HL-60/S4 treated with retinoic acid at 250 ng/mL for 4 days and 3 days (cell line): ENCODE data around the gene TMEM222.

Experiments used
- in situ Hi-C: fragments of 300-500 bp; cut with MboI; formaldehyde crosslinking; loops from 2 replicates; pipeline ENCODE4 v1.7.0; 2022; ENCODE audit warnings: low sequenced_read_pairs

Gene TMEM222

GRCh38 chr1:27338751-27339150, 16.8 kb downstream of the TMEM222 start:
- in situ Hi-C loops, result no loop called here

- in situ Hi-C loops, result no loop called here
Observed at GRCh38 chr1:27339213-27339612, 17.2 kb downstream of the TMEM222 start.

DNA sequence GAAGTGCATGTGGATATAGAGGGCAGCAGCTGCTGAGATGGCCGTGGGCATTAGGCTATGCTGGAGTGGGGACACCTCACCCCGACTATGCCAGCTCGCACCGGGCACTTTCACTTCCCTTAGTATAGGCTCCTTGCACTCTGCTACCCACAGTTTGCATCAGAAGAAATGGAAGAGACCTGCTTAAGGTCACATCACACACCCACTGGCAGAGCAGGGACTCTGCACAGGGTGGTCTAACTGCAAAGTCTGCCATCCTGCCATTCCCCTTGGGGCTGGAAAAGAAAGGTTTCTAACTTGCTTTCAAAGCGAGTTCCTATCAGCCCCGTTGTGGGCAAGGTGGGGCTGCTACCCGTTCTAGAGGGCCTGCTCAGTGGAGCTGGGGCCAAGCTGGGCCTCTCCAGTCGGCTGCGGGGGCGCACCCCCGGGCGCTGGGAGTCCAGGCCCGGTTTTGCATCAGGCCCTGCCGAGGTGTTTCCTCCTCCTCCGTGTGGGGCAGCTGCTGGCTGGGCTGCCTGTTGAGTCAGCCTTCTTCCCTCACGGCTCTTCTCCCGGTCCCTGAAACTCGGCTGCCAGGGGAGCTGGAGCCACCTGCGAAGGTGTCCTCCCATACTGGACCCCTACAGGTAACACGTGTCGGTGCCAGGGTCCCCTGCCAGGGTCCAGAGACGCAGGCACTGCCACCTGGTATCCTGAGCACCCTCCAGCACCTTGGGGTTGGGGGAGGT, 19.7 kb downstream of the TMEM222 start, which contains the start of gene SYTL1:
Gene SYTL1 (plus strand): TSS at position 498 of the 728 bp plus-strand sequence. CDS start 3,313 bp downstream, outside the sequence.
- in situ Hi-C loops, result no loop called here

- in situ Hi-C loops, result no loop called here
Observed at GRCh38 chr1:27342391-27342777, 20.4 kb downstream of the TMEM222 start.

GRCh38 chr1:27342778-27343638, 21.0 kb downstream of the TMEM222 start:
- in situ Hi-C loops, result no loop called here

GRCh38 chr1:27343639-27344025, 21.7 kb downstream of the TMEM222 start:
- in situ Hi-C loops, result no loop called here

DNA sequence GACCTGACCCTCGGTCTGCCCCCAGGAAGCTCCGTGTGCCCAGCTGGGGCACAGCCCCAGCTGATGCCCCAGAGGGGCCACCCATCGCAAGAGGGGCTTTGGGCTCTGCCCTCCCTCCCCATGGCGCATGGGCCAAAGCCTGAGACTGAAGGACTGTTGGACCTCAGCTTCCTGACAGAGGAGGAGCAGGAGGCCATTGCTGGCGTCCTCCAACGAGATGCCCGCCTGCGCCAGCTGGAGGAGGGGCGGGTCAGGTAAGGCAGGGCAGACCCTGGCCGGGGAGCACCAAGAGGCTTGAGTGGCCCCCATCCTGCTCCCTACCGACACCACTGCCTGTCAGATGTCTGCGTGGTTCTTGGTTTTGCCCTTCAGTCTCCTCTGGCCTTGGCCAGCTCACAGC, 23.3 kb downstream of the TMEM222 start:
- in situ Hi-C loops, result no loop called here

GRCh38 chr1:27346357-27346756, 24.4 kb downstream of the TMEM222 start:
- in situ Hi-C loops, result no loop called here

DNA sequence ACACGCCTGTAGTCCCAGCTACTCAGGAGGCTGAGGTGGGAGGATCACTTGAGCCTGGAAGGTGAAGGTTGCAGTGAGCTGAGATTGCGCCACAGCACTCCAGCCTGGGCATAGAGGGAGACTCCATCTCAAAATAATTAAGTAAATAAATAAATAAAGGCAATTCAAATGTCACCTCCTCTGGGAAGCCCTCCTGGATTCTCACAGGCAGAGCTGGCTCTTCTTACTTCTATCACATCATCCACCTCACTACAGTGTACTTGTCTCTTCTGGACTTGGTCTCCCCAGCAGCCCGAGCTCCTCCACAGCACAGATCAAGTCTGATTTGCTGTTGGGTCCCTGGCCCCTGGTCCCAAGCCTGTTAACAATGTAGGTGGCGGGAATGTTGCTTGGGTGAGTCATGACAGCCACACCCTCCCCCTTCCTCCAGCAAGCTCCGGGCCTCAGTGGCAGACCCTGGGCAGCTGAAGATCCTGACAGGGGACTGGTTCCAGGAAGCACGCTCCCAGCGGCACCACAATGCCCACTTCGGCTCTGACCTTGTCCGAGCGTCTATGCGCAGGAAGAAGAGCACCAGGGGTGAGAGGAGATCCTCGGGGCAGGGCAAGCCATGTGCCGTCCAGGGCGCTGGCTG, 25.1 kb downstream of the TMEM222 start:
- in situ Hi-C loops, result no loop called here

- in situ Hi-C loops, result no loop called here
Observed at GRCh38 chr1:27348861-27349783, 27.2 kb downstream of the TMEM222 start.

DNA sequence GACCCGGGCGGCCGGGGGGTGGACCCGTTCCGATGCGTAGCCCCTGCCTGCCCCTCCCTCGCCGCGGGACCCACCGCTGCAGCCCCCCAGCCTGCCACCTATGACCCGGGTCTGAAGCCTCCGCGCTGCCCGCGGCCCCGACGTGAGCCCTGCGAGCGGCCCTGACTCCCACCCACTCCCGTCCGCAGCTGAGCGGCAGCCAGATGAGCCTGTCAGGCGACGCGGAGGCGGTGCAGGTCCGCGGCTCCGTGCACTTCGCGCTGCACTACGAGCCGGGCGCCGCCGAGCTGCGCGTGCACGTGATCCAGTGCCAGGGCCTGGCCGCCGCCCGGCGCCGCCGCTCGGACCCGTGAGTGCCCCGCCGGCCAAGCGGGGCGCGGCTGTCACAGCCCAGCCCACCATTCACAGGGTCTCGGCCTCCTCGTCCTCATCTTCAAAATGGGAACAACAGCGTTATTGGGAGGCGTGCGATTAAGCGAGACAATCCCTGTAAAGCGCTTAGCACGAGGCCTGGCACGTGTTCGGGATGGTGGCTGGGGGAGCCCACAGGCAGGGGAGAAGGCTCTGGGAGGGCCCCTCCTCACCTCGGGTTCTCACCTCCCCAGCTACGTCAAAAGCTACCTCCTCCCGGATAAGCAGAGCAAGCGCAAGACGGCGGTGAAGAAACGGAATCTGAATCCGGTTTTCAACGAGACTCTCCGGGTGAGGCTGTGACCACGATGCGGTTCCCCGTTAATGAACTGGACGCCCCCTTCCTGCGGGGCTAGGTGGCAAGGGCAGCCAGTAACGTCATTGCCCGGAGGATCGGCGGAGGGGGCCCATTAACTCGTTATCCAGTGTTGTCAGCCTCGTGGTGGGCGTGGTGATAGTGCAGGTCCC, 28.1 kb downstream of the TMEM222 start:
- in situ Hi-C loops, result no loop called here

GRCh38 chr1:27350663-27351540, 28.9 kb downstream of the TMEM222 start:
- in situ Hi-C loops, result no loop called here

- in situ Hi-C loops, result no loop called here
Observed at GRCh38 chr1:27351541-27352107, 29.7 kb downstream of the TMEM222 start.

- in situ Hi-C loops, result no loop called here
Observed at GRCh38 chr1:27353166-27353565, 31.2 kb downstream of the TMEM222 start.

DNA sequence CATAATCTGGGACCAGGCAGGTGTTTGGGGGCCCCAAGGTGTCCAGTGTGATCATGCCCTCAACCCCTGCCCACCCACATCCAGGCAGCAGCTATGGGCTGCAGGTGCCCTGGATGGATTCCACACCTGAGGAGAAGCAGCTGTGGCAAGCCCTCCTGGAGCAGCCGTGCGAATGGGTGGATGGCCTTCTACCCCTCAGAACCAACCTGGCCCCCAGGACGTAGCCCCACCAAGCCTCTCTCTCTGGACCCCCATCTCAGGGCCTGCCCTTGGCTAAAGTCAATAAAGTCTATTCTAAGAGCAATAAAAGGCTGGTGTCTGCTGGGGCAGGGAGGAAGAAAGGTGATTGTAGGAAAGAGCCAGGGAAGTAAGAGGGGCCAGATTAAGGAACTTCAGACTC, 31.7 kb downstream of the TMEM222 start:
- in situ Hi-C loops, result no loop called here

DNA sequence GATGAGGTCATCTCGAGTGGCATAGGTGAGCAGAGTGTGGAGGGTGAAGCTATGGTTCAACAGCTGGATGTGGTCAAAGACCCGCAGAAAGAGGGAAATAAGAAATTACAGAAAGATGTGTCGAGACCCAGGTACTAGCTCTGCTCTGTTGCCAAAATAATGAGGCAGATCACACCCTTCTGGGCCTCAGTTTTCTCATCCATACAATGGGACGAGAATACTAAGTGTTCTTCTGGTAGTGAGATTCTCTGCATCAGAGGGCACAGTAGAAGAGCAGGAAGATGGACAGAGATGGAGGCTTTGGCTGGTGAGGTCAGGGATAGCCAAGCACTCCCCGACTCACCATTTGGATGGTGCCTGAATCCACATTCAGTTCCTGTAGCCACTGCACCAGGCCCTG, 33.7 kb downstream of the TMEM222 start:
- in situ Hi-C loops, result no loop called here

- in situ Hi-C loops, result no loop called here
Observed at GRCh38 chr1:27356277-27356618, 34.3 kb downstream of the TMEM222 start.

DNA sequence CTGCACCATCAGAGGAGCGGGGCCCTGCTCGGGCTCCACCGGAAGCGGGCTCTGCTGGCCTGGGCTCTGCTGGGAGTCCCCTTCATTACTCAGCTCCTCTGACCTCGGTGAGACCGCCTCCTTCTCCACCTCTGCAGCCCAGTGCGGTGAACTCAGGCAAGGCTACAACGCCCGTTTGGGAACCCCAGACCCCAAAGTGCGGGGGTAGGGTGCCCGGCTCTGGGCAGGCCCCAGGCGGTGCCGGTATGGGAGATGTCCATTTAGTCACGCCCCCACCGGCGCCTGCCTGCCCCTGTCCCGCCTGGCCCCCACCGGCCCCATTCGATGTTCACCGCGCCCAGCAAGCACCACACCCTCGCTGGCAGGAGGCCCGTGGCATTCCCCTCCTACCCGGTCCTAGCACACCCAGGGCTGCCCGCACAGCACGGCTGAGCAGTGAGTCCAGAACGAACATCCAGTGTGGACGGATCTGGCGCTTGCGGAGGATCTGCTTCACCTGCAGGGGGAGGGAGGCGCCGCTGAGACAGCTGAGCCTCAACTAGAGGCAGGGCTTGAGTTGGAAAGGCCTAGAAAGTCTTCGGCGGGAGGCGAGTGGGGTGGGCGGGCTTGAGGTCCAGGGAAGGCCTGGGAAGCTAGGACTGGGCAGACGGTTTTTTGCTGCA, 34.8 kb downstream of the TMEM222 start:
- in situ Hi-C loops, result no loop called here
